ENCODE results near the gene C17orf78. TPM values are rescaled to one million over a fixed set of nuclear protein-coding genes. Genes with fewer than 3 reads are reported as not detected.

The C17orf78 gene
- total and polyA plus RNA-seq, 2 of the 13 experiments (the other 11 are each of a cell fraction or from before 2014, with no cell fraction given): not detected

DNA sequence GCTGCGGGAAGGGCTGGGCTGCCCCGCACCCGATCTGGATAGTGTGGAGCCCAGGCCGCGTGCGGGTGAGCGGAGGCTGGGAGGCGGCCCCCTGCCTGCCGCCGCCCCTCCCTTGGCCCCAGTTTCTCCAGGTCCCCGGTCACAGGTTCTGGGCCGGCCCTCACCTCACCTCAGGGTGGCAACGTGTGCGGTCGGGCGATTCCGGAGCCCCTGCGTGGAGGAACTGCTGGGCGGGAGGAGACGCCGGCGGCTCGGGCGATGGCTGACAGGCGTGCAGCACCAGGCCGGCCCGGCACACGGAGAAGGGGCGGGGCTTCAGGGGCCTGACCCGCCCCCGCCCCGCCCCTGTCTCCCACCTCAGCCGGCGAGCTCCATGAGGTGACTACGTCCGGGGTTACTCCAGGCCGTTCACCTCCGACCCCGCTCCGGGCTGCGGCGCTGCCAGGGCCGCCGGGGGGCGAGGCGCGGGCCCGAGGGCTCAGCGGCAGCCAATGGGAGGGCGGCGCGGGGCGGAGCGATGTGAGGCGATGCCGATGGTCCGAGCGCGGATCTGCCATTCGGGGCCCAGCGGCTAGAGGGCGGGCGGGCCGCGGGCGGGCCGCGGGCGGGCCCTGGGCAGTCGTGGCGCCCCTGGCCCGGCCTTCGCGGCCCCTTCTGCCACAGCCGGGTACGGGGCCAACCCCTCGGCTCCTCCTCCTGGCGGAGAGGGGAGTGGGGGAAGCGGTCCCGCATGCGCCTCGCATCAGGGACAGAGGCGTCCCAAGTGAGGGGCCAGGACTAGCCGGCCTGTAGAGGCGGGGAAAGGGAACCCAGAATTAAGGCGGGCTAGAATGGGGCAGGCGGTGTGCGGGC lies 16.7 kb upstream of the C17orf78 start (continued):
- TF ChIP-seq, protein P1, sequence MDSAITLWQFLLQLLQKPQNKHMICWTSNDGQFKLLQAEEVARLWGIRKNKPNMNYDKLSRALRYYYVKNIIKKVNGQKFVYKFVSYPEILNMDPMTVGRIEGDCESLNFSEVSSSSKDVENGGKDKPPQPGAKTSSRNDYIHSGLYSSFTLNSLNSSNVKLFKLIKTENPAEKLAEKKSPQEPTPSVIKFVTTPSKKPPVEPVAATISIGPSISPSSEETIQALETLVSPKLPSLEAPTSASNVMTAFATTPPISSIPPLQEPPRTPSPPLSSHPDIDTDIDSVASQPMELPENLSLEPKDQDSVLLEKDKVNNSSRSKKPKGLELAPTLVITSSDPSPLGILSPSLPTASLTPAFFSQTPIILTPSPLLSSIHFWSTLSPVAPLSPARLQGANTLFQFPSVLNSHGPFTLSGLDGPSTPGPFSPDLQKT (CRISPR knock-in tag; IDR thresholded peaks at IDR 0.05; ENCODE audit: borderline replicate concordance): no peak
- TF ChIP-seq, protein P2, sequence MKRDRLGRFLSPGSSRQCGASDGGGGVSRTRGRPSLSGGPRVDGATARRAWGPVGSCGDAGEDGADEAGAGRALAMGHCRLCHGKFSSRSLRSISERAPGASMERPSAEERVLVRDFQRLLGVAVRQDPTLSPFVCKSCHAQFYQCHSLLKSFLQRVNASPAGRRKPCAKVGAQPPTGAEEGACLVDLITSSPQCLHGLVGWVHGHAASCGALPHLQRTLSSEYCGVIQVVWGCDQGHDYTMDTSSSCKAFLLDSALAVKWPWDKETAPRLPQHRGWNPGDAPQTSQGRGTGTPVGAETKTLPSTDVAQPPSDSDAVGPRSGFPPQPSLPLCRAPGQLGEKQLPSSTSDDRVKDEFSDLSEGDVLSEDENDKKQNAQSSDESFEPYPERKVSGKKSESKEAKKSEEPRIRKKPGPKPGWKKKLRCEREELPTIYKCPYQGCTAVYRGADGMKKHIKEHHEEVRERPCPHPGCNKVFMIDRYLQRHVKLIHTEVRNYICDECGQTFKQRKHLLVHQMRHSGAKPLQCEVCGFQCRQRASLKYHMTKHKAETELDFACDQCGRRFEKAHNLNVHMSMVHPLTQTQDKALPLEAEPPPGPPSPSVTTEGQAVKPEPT (CRISPR knock-in tag; IDR thresholded peaks at IDR 0.05; ENCODE audit: low read depth): no peak
- TF ChIP-seq FOSL2 (CRISPR knock-in tag; IDR thresholded peaks at IDR 0.05) (peak; percentile 21; the same call in 1 of the 2 replicates), SNAPC2 (CRISPR knock-in tag; IDR thresholded peaks at IDR 0.05) (0 out of 2 replicates have a peak, but pooled peaks have one; percentile 28), ISX (CRISPR knock-in tag; conservative IDR thresholded peaks at IDR 0.05) (no peak), ZNF530 (CRISPR knock-in tag; IDR thresholded peaks at IDR 0.05; ENCODE audit: low read depth) (no peak), ARHGAP35 (CRISPR knock-in tag; IDR thresholded peaks at IDR 0.05; ENCODE audit: borderline replicate concordance) (no peak), BCL6 (CRISPR knock-in tag; IDR thresholded peaks at IDR 0.05) (peak; percentile 48; the same call in 1 of the 2 replicates), ZNF234 (CRISPR knock-in tag; conservative IDR thresholded peaks at IDR 0.05) (no peak), MIER3 (CRISPR knock-in tag; IDR thresholded peaks at IDR 0.05; ENCODE audit: borderline replicate concordance) (0 out of 2 replicates have a peak, but pooled peaks have one; percentile 4), ZNF235 (CRISPR knock-in tag; IDR thresholded peaks at IDR 0.05; ENCODE audit: borderline replicate concordance) (0 out of 2 replicates have a peak, but pooled peaks have one; percentile 55), SP140L (CRISPR knock-in tag; IDR thresholded peaks at IDR 0.05; ENCODE audit: borderline replicate concordance) (no peak), ARID2 (CRISPR knock-in tag; IDR thresholded peaks at IDR 0.05; ENCODE audit: borderline replicate concordance) (no peak), SRSF1 (optimal IDR thresholded peaks at IDR 0.05; ENCODE audit: low read depth, low read length) (no peak), KDM2A (CRISPR knock-in tag; IDR thresholded peaks at IDR 0.05; ENCODE audit: borderline replicate concordance, low read depth) (peak; percentile 78; the same call in 1 of the 2 replicates)
- TF ChIP-seq, protein P3, sequence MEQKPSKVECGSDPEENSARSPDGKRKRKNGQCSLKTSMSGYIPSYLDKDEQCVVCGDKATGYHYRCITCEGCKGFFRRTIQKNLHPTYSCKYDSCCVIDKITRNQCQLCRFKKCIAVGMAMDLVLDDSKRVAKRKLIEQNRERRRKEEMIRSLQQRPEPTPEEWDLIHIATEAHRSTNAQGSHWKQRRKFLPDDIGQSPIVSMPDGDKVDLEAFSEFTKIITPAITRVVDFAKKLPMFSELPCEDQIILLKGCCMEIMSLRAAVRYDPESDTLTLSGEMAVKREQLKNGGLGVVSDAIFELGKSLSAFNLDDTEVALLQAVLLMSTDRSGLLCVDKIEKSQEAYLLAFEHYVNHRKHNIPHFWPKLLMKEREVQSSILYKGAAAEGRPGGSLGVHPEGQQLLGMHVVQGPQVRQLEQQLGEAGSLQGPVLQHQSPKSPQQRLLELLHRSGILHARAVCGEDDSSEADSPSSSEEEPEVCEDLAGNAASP (CRISPR knock-in tag; IDR thresholded peaks at IDR 0.05; ENCODE audit: borderline replicate concordance): no peak; the same call in none of the 2 replicates
- TF ChIP-seq, protein P4, sequence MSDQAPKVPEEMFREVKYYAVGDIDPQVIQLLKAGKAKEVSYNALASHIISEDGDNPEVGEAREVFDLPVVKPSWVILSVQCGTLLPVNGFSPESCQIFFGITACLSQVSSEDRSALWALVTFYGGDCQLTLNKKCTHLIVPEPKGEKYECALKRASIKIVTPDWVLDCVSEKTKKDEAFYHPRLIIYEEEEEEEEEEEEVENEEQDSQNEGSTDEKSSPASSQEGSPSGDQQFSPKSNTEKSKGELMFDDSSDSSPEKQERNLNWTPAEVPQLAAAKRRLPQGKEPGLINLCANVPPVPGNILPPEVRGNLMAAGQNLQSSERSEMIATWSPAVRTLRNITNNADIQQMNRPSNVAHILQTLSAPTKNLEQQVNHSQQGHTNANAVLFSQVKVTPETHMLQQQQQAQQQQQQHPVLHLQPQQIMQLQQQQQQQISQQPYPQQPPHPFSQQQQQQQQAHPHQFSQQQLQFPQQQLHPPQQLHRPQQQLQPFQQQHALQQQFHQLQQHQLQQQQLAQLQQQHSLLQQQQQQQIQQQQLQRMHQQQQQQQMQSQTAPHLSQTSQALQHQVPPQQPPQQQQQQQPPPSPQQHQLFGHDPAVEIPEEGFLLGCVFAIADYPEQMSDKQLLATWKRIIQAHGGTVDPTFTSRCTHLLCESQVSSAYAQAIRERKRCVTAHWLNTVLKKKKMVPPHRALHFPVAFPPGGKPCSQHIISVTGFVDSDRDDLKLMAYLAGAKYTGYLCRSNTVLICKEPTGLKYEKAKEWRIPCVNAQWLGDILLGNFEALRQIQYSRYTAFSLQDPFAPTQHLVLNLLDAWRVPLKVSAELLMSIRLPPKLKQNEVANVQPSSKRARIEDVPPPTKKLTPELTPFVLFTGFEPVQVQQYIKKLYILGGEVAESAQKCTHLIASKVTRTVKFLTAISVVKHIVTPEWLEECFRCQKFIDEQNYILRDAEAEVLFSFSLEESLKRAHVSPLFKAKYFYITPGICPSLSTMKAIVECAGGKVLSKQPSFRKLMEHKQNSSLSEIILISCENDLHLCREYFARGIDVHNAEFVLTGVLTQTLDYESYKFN (CRISPR knock-in tag; conservative IDR thresholded peaks at IDR 0.05): peak; percentile 59
- TF ChIP-seq, protein P5, sequence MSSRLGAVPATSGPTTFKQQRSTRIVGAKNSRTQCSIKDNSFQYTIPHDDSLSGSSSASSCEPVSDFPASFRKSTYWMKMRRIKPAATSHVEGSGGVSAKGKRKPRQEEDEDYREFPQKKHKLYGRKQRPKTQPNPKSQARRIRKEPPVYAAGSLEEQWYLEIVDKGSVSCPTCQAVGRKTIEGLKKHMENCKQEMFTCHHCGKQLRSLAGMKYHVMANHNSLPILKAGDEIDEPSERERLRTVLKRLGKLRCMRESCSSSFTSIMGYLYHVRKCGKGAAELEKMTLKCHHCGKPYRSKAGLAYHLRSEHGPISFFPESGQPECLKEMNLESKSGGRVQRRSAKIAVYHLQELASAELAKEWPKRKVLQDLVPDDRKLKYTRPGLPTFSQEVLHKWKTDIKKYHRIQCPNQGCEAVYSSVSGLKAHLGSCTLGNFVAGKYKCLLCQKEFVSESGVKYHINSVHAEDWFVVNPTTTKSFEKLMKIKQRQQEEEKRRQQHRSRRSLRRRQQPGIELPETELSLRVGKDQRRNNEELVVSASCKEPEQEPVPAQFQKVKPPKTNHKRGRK (CRISPR knock-in tag; IDR thresholded peaks at IDR 0.05): no peak
